B cell (primary cell): Measurements from ENCODE around the gene MRPL34. TPM values are rescaled to one million over a fixed set of nuclear protein-coding genes. Genes with fewer than 3 reads are reported as not detected.
A peak's percentile ranks its signal among the peaks of the same experiment; 100 is the strongest.

Experiments
- ATAC-seq: fragments of 200-7000 bp; cut with Tn5 transposase; one replicate; pipeline ENCODE4 v1.10.0; 2021; ENCODE audit warnings: low read depth, mild to moderate bottlenecking, moderate number of reproducible peaks, moderate library complexity
- CTCF ChIA-PET: fragments of 350-600 bp; sonication (Branson Sonifier 250); formaldehyde crosslinking; loops from one replicate; lab custom pipeline; 2021; ENCODE audit warnings: antibody characterized with exemption, inconsistent platforms; lab: Charles Lee
- POLR2A ChIA-PET: fragments of 350-600 bp; sonication (Branson Sonifier 250); formaldehyde crosslinking; loops from one replicate; lab custom pipeline; 2021; ENCODE audit warnings: antibody characterized with exemption; lab: Charles Lee
- DNase-seq: peaks from one replicate; pipeline ENCODE4 v3.0.0; 2013
- H2AFZ ChIP-seq: 2 replicates; pipeline ENCODE4 v1.6.1; 2012; ENCODE audit warnings: mild to moderate bottlenecking, low read depth, low read length; ENCODE audit not compliant: insufficient read depth, poor library complexity, severe bottlenecking
- H3K27ac ChIP-seq, 2 donors: 1 replicate in 1 of 2; 2 replicates in 1 of 2; pipeline ENCODE4 v1.5.1; 2012 to 2013; ENCODE audit warnings: low read length in 2 of 2, mild to moderate bottlenecking in 2 of 2, moderate library complexity in 1 of 2
- H3K27me3 ChIP-seq, 4 experiments: fragments of 200-600 bp in 1 of 4; sonication (generic) in 1 of 4; replicated peaks in 1 of 4; 1 replicate in 2 of 4; 2 replicates in 2 of 4; pipeline versions ENCODE4 v1.6.1 to v1.7.0; 2013 to 2016; ENCODE audit warnings: low read length in 3 of 4, mild to moderate bottlenecking in 2 of 4, mixed read lengths in 1 of 4, moderate library complexity in 1 of 4; ENCODE audit not compliant: insufficient read depth in 4 of 4, control insufficient read depth in 3 of 4; ENCODE audit errors: control extremely low read depth in 1 of 4
- H3K36me3 ChIP-seq, 2 experiments: replicated peaks in 1 of 2; 1 replicate in 1 of 2; 2 replicates in 1 of 2; pipeline versions ENCODE4 v1.6.1 to v1.7.1; 2013; ENCODE audit warnings: low read length in 1 of 2; ENCODE audit not compliant: insufficient read depth in 2 of 2, control insufficient read depth in 1 of 2; ENCODE audit errors: control extremely low read depth in 1 of 2, extremely low read depth in 1 of 2
- H3K4me1 ChIP-seq, 2 donors: fragments of 200-600 bp in 1 of 2; sonication (generic) in 1 of 2; 1 replicate in 1 of 2; 2 replicates in 1 of 2; pipeline versions ENCODE4 v1.5.1 to v1.6.1; 2013 to 2017; ENCODE audit warnings: low read length in 2 of 2; ENCODE audit not compliant: control insufficient read depth in 2 of 2, insufficient read depth in 2 of 2
- H3K4me2 ChIP-seq: replicated peaks from 2 replicates; pipeline ENCODE3; 2012; ENCODE audit warnings: mild to moderate bottlenecking, low read depth, low read length; ENCODE audit not compliant: poor library complexity, severe bottlenecking
- H3K4me3 ChIP-seq, 5 experiments: fragments of 200-600 bp in 1 of 5; sonication (generic) in 1 of 5; 1 replicate in 3 of 5; 2 replicates in 2 of 5; pipeline versions ENCODE4 v1.5.1 to v1.7.0; 2011 to 2016; ENCODE audit warnings: low read length in 4 of 5, mild to moderate bottlenecking in 4 of 5, low read depth in 2 of 5, control low read depth in 1 of 5, moderate library complexity in 1 of 5; ENCODE audit not compliant: insufficient read depth in 1 of 5; ENCODE audit errors: control extremely low read depth in 1 of 5, extremely low read depth in 1 of 5
- H3K79me2 ChIP-seq: fragments of 200-600 bp; sonication (generic); one replicate; pipeline ENCODE4 v1.6.0; 2016; ENCODE audit warnings: low read length; ENCODE audit not compliant: control insufficient read depth, insufficient read depth
- H3K9ac ChIP-seq: fragments of 200-600 bp; sonication (generic); 2 replicates; pipeline ENCODE4 v1.6.1; 2017; ENCODE audit warnings: mild to moderate bottlenecking, low read length, moderate library complexity
- H3K9me3 ChIP-seq, 3 donors: one replicate each; pipeline versions ENCODE4 v1.6.1 to v1.7.1; 2013; ENCODE audit warnings: low read length in 2 of 3; ENCODE audit not compliant: control insufficient read depth in 2 of 3, insufficient read depth in 1 of 3; ENCODE audit errors: control extremely low read depth in 1 of 3
- H4K20me1 ChIP-seq: 2 replicates; pipeline ENCODE4 v1.6.0; 2012; ENCODE audit warnings: mild to moderate bottlenecking, low read length; ENCODE audit not compliant: insufficient read depth, control insufficient read depth, poor library complexity, severe bottlenecking
- H3K27ac Mint-ChIP-seq: one replicate; pipeline ENCODE4 v1.8.0; 2021; ENCODE audit warnings: mixed read lengths
- H3K27me3 Mint-ChIP-seq: one replicate; pipeline ENCODE4 v1.8.0; 2021; ENCODE audit warnings: mixed read lengths
- H3K4me1 Mint-ChIP-seq: one replicate; pipeline ENCODE4 v1.8.0; 2021; ENCODE audit warnings: mixed read lengths
- H3K4me3 Mint-ChIP-seq: one replicate; pipeline ENCODE4 v1.8.0; 2021; ENCODE audit warnings: mixed read lengths
- H3K9me3 Mint-ChIP-seq: one replicate; pipeline ENCODE4 v1.8.0; 2022; ENCODE audit warnings: mixed read lengths; ENCODE audit not compliant: insufficient read depth
- CTCF ChIP-seq: fragments of 200-600 bp; IDR thresholded peaks from one replicate; pipeline ENCODE4 v1.8.0; 2022; ENCODE audit warnings: antibody characterized with exemption, mild to moderate bottlenecking
- EZH2 ChIP-seq: IDR thresholded peaks from 2 replicates; pipeline ENCODE4 v1.6.1; 2012; ENCODE audit warnings: borderline replicate concordance, low read depth, mild to moderate bottlenecking, moderate library complexity, low read length; ENCODE audit not compliant: insufficient read depth, poor library complexity, severe bottlenecking
- WGBS: methylation state at CpG from one replicate; pipeline ENCODE4 v1.1.5; 2013; ENCODE audit warnings: missing lambda C conversion rate; ENCODE audit not compliant: insufficient coverage; 5-methylcytosine and 5-hydroxymethylcytosine counted together
- intact Hi-C: fragments of 100-400 bp; cut with micrococcal nuclease; formaldehyde crosslinking; loops from one replicate; pipeline ENCODE4 v1.10.0; 2022
- polyA plus RNA-seq: library from polyadenylated mRNA; depleted of rRNA; stranded (reverse); fragments of >200 nt; gene quantifications from 2 replicates; pipeline ENCODE4 v1.2.3, GENCODE V29; 2012
- total RNA-seq, 2 donors: library from RNA; stranded (reverse); fragments of 120-200 nt in 1 of 2; gene quantifications; 1 replicate in 1 of 2; 2 replicates in 1 of 2; pipeline versions ENCODE4 v1.2.3 to v1.2.4, GENCODE V29; 2013 to 2022

The MRPL34 gene
- total and polyA plus RNA-seq, 2 donors (not counting 1 experiment from before 2014, with no cell fraction given): 16.5 to 45.7 TPM

GRCh38 chr19:17303940-17304267, 1.8 kb upstream of the MRPL34 start:
- Histone ChIP-seq H3K9me3 (no peaks in the 10 kb centered on the region), H4K20me1 (no peaks in the 10 kb centered on the region), H3K4me2 (peak overlapping the region; percentile 99), H3K27me3 (no peaks in the 10 kb centered on the region), H2AFZ (peak overlapping the region; percentile 97), H3K9ac (peak overlapping the region; percentile 90), H3K4me3 (peak overlapping the region in 1 of 5 experiments; percentile 86), H3K27ac (no peak overlapping the region), H3K4me1 (peaks cover 30 to 42% of the 10 kb centered on the region in 2 donors), H3K36me3 (no peaks in the 10 kb centered on the region), H3K79me2 (peaks cover 33% of the 10 kb centered on the region)
- Mint-ChIP-seq H3K4me1 (peaks cover 41% of the 10 kb centered on the region), H3K4me3 (peak overlapping the region; percentile 85), H3K9me3 (no peaks in the 10 kb centered on the region), H3K27ac (no peak overlapping the region), H3K27me3 (no peaks in the 10 kb centered on the region)
- CTCF ChIA-PET: interaction anchor here (0.9 to 2.9 kb wide), 6 partner anchors 8 to 82 kb away, joined by 3 to 13 read pairs (median 6); partner anchors contain the start of gene BABAM1
- DNase-seq: no peak
- intact Hi-C loops: loop anchor here (10.0 kb wide), 1 partner anchor 409 kb away; no protein-coding TSS in a partner anchor
- POLR2A ChIA-PET: interaction anchor here (0.5 to 1.0 kb wide), 3 partner anchors 11 to 632 kb away, joined by 3 to 7 read pairs (median 3); no protein-coding TSS in a partner anchor
- 97% methylated on average over 9 of the region's 12 CpGs for WGBS
- TF ChIP-seq CTCF: no peak
- TF ChIP-seq EZH2: no peak
- ATAC-seq: no peak
